GM19467 (cell line): ENCODE data around the gene GOLGA7B.

Experiments used
- ATAC-seq: cut with Tn5 transposase; IDR thresholded peaks from one replicate; pipeline ENCODE4 v1.9.1; 2021; ENCODE audit warnings: mild to moderate bottlenecking, moderate library complexity; ENCODE audit not compliant: unreplicated experiment

The GOLGA7B gene

GRCh38 chr10:97892506-97892905 lies 42.9 kb downstream of the GOLGA7B start:
- no peak for ATAC-seq

DNA sequence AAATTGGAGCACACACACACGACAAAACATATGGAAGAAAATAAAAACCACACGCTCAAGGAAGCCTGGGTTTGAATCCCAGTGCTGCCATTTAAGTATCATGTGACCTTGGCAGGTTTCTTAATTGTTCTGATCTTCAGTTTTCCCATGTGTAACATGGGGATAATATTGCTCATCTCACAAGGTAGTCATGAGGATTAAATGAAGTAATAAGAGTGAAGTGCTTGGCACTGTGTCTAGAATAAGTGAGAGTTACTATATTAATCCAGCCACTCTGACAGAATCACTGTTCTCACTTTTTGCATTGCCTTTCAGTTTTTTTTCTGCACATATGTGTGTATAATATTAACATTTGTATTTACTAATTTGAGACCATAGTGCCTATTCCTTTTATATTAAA lies 43.3 kb downstream of the GOLGA7B start:
- ATAC-seq = no peak

DNA sequence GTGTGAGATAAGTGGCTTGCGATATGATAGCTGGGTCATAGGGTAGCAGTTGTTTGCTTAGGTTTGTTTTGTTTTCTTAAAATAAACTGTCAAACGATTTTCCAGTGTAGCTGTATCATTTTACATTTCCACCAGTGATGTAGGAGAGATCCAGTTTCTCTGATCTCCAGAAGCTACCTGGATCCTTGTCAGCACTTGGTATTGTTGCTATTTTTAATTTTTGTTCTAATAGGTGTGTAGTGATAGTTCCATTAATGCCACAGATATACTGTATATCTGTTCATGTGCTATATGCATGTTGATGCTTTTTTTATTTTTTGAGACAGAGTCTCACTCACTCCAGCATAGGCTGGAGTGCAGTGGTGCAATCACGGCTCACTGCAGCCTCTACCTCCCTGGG lies 44.4 kb downstream of the GOLGA7B start:
- no peak for ATAC-seq

DNA sequence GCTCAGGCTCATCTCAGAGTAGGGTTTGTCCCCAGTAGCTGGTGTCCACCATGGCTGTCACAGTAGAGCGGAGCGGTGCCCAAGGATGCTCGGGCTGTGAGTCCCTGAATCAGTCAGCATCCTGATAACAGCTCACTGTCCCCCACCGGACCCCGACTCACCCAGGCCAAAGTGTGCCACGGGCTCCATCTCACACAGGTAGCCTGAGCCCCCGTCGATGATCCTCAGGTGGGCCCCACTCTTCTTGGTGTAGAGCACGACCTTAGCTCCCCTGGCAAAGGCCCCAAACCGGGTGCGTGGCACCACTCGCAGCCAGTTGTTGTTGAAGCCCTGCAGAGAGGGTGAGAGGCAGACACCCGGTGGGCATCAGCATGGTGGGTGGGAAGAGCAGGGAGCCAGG lies 45.4 kb downstream of the GOLGA7B start:
- ATAC-seq = no peak

DNA sequence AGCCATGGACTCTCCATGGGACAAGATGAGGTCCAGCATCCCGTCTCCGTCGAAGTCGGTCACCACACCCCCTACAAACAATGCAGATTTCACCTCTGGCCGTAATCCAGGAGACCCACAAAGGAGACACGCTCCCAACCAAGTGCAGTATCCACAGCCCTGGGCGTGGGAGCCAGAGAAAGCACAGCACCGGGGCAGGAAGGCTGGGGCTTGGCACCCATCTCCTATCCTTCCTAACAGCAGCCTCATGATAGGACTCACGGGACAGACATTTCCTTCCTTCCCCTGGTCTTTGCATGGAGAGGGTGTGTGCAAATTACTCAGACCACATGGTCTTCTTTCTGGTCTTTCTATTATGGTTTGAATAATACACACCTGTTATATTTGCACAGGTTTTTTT lies 46.3 kb downstream of the GOLGA7B start:
- ATAC-seq = no peak

GRCh38 chr10:97896756-97897358 lies 47.2 kb downstream of the GOLGA7B start:
- no peak for ATAC-seq

GRCh38 chr10:97898429-97898828 lies 48.8 kb downstream of the GOLGA7B start:
- ATAC-seq = no peak

DNA sequence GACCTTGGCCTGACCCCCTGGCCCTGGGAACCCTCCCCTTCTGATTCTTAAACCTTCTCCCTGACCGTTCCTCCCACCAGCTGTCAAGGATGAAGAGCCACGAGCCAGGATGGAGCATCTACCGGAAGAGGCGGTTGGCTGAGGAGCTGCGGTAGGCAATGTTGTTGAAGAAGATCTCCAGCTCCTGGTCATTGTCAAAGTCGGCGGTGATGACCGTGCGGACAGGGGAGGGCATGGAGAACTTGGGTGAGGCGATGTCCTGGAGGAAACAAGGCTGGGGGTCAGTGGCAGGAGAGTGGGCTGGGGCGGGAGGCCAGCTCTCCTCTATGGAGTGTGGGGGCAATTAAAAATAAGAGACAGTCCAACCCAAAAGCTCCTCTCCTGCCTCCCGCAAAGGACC lies 51.7 kb downstream of the GOLGA7B start:
- ATAC-seq = no peak

- no peak for ATAC-seq
These were observed 53.7 kb downstream of the GOLGA7B start for GRCh38 chr10:97903128-97904017.

DNA sequence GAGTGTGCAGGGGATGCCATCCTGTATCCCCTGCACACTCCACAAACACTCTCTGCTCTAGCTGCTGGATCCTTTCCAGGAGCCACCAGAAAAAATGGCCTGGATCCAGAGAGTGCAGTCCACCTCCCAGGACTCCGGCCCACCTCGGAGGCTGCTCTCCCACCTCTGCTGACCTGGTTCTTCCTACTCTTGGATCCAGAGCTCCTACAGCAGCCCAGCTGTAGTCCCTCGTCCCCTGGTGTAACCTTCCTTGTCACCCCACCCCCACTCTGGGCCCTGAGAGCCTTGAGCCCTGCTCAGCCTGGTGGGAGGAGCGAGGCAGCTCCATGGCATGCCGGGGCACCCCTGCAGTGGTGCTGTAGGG lies 54.4 kb downstream of the GOLGA7B start:
- no peak for ATAC-seq

GRCh38 chr10:97904576-97904975 lies 54.9 kb downstream of the GOLGA7B start:
- no peak for ATAC-seq

DNA sequence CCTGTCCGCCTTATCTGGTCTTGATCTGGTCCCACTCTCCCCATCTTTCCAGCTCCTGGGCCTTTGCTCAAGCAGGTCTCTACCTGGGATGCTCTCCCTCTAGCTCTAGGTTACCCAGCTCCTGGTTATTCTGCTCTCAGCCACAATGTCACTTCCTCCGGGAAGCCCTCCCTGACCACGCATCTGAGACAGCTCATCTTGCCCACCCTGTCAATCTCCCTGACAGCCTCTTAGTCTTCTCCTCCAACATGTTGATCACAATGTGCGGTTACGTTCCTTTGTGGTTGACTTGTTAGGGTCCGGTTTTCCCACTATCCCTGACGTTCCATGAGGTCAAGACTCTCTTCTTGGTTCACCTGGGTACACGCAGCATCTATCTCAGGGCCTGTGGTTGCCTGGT lies 55.6 kb downstream of the GOLGA7B start:
- no peak for ATAC-seq

GRCh38 chr10:97907211-97907610 lies 57.6 kb downstream of the GOLGA7B start:
- no peak for ATAC-seq

DNA sequence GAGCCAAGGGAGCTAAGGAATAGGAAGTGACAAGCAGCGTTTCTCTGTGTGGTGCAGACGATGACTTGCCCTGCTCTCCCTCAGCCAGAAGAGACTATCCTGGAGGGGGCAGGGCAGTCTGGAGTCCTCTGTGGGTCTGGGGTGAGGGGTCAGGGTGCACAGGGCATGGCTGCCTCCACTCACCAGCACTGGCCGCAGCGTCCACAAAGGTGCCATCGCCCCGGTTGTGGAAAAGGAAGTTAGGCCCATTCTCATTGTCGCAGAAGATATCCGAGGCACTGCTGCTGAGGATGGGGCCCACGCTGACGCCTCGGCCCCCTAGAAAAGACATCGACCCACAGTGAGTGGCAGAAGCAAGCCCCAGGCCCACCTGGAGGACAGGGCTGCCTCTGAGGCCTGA lies 58.2 kb downstream of the GOLGA7B start:
- ATAC-seq = no peak

GRCh38 chr10:97910661-97911060 lies 61.0 kb downstream of the GOLGA7B start:
- ATAC-seq = no peak

- no peak for ATAC-seq
These were observed 61.6 kb downstream of the GOLGA7B start for GRCh38 chr10:97911217-97911616.

GRCh38 chr10:97913193-97913592 lies 63.5 kb downstream of the GOLGA7B start:
- ATAC-seq = no peak

- no peak for ATAC-seq
These were observed 64.0 kb downstream of the GOLGA7B start for GRCh38 chr10:97913614-97914013.

DNA sequence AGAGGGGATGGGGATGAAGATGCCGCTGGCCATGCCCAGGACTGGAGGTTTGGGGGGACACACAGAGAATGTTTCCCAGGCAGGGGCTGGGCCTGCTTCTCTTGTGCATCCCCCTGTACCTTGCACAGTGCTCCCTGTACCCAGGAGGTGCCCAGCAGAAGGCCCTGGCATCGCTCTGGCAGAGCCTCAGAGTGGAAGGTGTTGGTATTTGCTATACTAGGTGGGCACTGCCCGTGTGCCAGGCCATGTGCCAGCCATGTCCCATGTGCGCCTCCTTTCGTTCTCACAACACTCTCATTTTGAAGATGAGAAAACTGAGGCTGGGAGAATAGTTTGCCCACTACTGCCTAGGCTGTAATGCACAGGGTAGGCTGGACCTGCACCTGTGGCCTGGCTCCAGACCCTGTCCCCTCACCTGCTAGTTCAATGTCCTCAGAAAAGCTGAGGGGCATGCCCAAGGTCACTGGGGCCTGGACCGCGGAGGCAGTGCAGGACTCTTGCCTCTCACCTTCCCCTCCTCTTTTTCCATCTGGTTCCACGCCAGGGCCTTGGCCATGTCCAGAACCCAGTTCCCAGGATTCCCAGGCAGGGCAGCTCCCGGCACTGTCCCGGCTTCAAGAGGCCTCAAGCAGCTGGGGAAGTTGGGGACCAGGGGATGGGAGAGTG lies 64.7 kb downstream of the GOLGA7B start:
- no peak for ATAC-seq

GRCh38 chr10:97914837-97915211 lies 65.2 kb downstream of the GOLGA7B start:
- ATAC-seq = peak; percentile 69

GRCh38 chr10:97915346-97916131 lies 65.9 kb downstream of the GOLGA7B start:
- ATAC-seq = no peak
